ENCODE measurements around the gene CASP3. TPM values are rescaled to one million over a fixed set of nuclear protein-coding genes. Genes with fewer than 3 reads are reported as not detected.
"Not testable (repeated sequence)": the region's sequence is repeated elsewhere in the genome, so short reads cannot be mapped to it uniquely, and the experiment has no call there.

CASP3 gene
- total RNA-seq, 2 donors from 2014 or later, result 45.4 to 57.9 TPM

DNA sequence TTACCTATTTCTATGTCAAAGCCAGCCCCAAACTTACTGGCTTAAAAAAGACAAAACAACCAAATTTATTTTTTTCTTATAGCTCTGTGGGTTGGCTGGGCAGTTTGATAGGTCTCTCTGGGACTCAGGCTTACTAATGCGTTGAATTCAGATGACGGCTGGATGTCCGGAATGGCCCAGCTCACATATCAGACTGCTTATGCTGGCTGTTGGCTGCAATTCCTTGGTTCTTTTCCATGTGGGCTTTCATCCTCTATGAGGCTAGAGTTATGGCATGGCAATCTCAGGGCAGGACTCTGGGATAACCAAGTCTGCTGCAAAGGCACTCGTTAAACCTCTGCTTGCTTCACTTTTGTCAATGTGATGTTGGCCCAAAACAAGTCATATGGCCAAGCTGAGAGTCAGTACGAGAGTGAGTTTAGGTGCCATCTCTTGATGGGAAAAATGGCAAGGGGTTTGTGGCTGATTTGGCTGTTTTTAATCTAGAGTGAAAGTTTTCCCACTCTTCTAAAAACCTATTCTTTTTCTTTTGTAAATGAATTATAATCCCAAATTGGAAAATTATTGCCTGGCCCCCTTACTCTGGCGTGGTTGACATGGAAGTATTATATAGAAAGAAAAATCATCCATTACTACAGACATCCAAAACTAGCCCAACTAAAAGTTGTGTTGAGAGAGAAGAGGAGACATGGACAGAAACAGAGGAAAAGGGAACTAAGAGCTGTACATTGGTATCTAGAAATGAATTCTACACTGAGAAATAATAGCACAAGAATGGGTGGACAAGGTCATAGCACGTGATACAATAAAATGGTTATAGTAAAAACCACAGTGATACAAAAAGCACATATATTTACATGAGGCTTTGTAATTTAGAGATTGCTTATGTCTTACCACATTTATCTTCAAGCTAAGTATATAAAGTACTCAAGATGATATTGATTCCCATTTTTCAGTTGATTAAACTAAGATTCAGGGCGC is 6.9 kb upstream of the CASP3 start:
- Histone ChIP-seq H3K4me3 (no peak overlapping the region), H3K9me3 (no peaks in the 10 kb centered on the region), H3K27me3 (no peaks in the 10 kb centered on the region), H3K4me1 (no peaks in the 10 kb centered on the region), H3K36me3 (no peaks in the 10 kb centered on the region), H3K9ac (ENCODE audit: low read depth in 2 of 2, low read length in 2 of 2) (no peak overlapping the region), H3K27ac (no peak overlapping the region)
- TF ChIP-seq, protein P1, sequence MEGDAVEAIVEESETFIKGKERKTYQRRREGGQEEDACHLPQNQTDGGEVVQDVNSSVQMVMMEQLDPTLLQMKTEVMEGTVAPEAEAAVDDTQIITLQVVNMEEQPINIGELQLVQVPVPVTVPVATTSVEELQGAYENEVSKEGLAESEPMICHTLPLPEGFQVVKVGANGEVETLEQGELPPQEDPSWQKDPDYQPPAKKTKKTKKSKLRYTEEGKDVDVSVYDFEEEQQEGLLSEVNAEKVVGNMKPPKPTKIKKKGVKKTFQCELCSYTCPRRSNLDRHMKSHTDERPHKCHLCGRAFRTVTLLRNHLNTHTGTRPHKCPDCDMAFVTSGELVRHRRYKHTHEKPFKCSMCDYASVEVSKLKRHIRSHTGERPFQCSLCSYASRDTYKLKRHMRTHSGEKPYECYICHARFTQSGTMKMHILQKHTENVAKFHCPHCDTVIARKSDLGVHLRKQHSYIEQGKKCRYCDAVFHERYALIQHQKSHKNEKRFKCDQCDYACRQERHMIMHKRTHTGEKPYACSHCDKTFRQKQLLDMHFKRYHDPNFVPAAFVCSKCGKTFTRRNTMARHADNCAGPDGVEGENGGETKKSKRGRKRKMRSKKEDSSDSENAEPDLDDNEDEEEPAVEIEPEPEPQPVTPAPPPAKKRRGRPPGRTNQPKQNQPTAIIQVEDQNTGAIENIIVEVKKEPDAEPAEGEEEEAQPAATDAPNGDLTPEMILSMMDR (IDR thresholded peaks at IDR 0.05), result no peak
- DNase-seq, result no peak
- intact Hi-C loops (cut with DNase I), result no loop called here

DNA sequence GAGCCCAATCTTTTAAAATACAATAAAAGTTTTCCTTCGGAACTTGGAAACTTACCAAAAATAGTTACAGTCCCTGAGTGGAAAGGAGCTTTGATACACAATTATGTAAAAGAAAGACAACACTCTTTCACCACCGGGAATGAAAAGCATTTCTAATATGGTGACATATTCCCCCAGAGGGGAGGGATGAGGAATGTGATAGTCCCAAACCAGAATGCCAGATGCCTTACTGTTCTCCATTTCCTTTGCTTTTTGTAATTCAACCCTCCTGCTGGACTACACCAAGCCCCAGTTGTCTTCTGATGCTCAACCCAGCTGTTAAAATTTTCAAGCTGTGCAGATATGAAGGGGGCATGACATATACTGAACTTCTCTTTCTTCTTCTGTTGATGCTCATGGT is 4.4 kb upstream of the CASP3 start:
- Histone ChIP-seq H3K4me1 (no peaks in the 10 kb centered on the region), H3K36me3 (no peaks in the 10 kb centered on the region), H3K27me3 (no peaks in the 10 kb centered on the region), H3K27ac (no peak overlapping the region), H3K9ac (ENCODE audit: low read depth in 2 of 2, low read length in 2 of 2) (no peak overlapping the region), H3K4me3 (no peak overlapping the region), H3K9me3 (no peaks in the 10 kb centered on the region)
- TF ChIP-seq, protein P1 (IDR thresholded peaks at IDR 0.05), result no peak
- intact Hi-C loops (cut with DNase I), result no loop called here
- no peak for DNase-seq

DNA sequence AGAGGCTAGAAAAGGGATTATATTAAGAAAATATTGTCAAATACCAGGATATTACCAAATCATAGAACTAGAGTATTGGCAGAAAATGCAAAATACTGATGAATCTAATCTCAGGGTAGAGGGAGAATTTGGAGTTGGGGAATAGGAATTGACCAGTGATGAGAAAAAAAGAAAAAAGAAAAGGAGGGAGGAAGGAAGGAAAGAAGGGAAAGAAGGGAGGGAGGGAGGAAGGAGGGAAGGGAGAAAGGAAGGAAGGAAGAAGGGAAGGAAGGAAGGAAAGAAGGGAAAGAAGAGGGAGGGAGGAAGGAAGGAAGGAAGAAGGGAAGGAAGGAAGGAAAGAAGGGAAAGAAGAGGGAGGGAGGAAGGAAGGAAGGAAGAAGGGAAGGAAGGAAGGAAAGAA is 3.4 kb upstream of the CASP3 start:
- DNase-seq; H3K4me1 ChIP-seq; H3K4me3 ChIP-seq; H3K9me3 ChIP-seq; H3K27ac ChIP-seq; H3K9ac ChIP-seq (ENCODE audit: low read depth in 2 of 2, low read length in 2 of 2); H3K27me3 ChIP-seq; intact Hi-C loops (cut with DNase I); H3K36me3 ChIP-seq: not testable (repeated sequence)

- Histone ChIP-seq H3K27ac (no peak overlapping the region), H3K36me3 (no peaks in the 10 kb centered on the region), H3K4me3 (no peak overlapping the region), H3K4me1 (peaks cover under 1% of the 10 kb centered on the region), H3K9ac (ENCODE audit: low read depth in 2 of 2, low read length in 2 of 2) (no peak overlapping the region), H3K9me3 (no peaks in the 10 kb centered on the region), H3K27me3 (no peaks in the 10 kb centered on the region)
- TF ChIP-seq, protein P1 (IDR thresholded peaks at IDR 0.05), result no peak
- intact Hi-C loops (cut with DNase I), result no loop called here
- DNase-seq, result no peak
These were observed 2.7 kb upstream of the CASP3 start for GRCh38 chr4:184651899-184652298.

DNA sequence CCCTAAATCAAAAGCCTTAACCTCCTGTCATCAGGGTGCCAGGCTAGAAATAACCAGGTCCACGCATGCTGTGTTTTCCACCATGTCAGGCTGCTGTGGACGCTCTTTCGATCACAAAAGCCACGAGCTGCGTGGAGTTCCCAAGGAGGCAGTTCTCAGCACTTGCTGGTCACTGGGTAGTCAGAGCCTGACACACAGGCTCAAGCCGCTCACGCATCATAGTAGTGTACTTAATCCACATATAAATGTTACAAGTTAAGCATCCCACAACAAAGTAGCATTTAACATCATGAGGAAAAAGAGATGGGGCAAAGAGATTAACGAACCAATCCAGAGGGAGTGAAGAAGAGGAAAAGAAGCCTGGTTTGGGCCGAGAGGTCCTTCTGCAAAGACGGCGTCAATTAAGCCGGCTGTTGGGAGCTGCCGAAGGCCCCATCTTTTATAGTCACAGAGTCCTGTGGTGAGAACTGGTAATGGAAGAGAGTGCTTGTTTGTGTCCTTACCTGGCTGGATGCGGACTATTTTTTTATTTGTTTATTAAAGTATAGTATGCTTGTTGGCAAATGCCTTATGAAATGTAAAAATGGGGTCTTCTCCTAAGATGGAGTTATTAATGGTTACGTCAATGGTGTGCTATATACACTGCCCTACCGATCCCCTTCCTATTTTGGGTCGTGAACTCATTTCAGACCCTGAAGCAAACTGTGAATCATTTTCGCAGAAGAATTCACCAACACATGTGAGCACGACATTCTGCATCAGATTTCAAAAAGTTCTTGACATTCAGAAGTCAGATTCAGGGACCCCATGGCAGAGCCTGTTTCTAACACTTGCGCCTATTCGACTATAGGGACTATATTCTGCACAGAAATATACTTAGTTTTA is 966 bp upstream of the CASP3 start:
- Histone ChIP-seq H3K9ac (ENCODE audit: low read depth in 2 of 2, low read length in 2 of 2) (peak overlapping the region; percentile 88 to 94), H3K4me3 (peak overlapping the region; percentile 67), H3K27ac (peak overlapping the region; percentile 89), H3K36me3 (no peaks in the 10 kb centered on the region), H3K27me3 (no peaks in the 10 kb centered on the region), H3K9me3 (no peaks in the 10 kb centered on the region), H3K4me1 (peaks cover 7% of the 10 kb centered on the region)
- intact Hi-C loops (cut with DNase I), result loop anchor here (10.0 kb wide), 1 partner anchor 85 kb away; the partner anchor contains the start of gene CENPU
- TF ChIP-seq, protein P1 (IDR thresholded peaks at IDR 0.05), result no peak
- no peak for DNase-seq
